HEK293 (cell line): ENCODE data around the gene SYT5.
A peak's percentile ranks its signal among the peaks of the same experiment; 100 is the strongest.

Experiments
- HOXA7 ChIP-seq: sonication (generic); formaldehyde crosslinking; IDR thresholded peaks from 2 replicates; pipeline ENCODE4 v1.8.1; 2022; ENCODE audit warnings: missing genetic modification reagents, borderline replicate concordance
- HOXC10 ChIP-seq: sonication (generic); formaldehyde crosslinking; IDR thresholded peaks from 2 replicates; pipeline ENCODE4 v1.8.1; 2023; ENCODE audit warnings: mild to moderate bottlenecking, missing genetic modification reagents
- KLF10 ChIP-seq: fragments of 450-650 bp; IDR thresholded peaks from 2 replicates; pipeline ENCODE4 v1.5.1; 2018; ENCODE audit warnings: missing biosample characterization, mild to moderate bottlenecking, missing genetic modification characterization
- KLF9 ChIP-seq: fragments of 450-650 bp; formaldehyde crosslinking; IDR thresholded peaks from 2 replicates; pipeline ENCODE4 v1.5.1; 2016; ENCODE audit warnings: missing biosample characterization, missing genetic modification characterization, low read depth
- ZFP69B ChIP-seq: fragments of 450-650 bp; formaldehyde crosslinking; IDR thresholded peaks from 2 replicates; pipeline ENCODE4 v1.5.1; 2016; ENCODE audit warnings: missing biosample characterization, missing genetic modification characterization
- ZNF112 ChIP-seq: fragments of 450-650 bp; formaldehyde crosslinking; IDR thresholded peaks from 2 replicates; pipeline ENCODE4 v1.5.0; 2017; ENCODE audit warnings: missing biosample characterization, missing genetic modification characterization
- ZNF292 ChIP-seq: fragments of 450-650 bp; formaldehyde crosslinking; IDR thresholded peaks from 2 replicates; pipeline ENCODE4 v1.5.1; 2016; ENCODE audit warnings: low read depth, missing biosample characterization, missing genetic modification characterization, borderline replicate concordance
- ZNF585B ChIP-seq: fragments of 450-650 bp; formaldehyde crosslinking; IDR thresholded peaks from 2 replicates; pipeline ENCODE4 v1.5.1; 2016; ENCODE audit warnings: missing biosample characterization, missing genetic modification characterization
- ZNF707 ChIP-seq: fragments of 450-650 bp; formaldehyde crosslinking; IDR thresholded peaks from 2 replicates; pipeline ENCODE4 v1.5.1; 2016; ENCODE audit warnings: missing biosample characterization, missing genetic modification characterization
- ZNF785 ChIP-seq: fragments of 450-650 bp; formaldehyde crosslinking; IDR thresholded peaks from 2 replicates; pipeline ENCODE4 v1.5.1; 2016; ENCODE audit warnings: missing biosample characterization, missing genetic modification characterization
- ZNF830 ChIP-seq: fragments of 450-650 bp; IDR thresholded peaks from 2 replicates; pipeline ENCODE4 v1.5.0; 2018; ENCODE audit warnings: missing biosample characterization, missing genetic modification characterization, low read depth, mild to moderate bottlenecking, moderate library complexity
- TF ChIP-seq, protein P1 (sequence below): fragments of 450-650 bp; formaldehyde crosslinking; IDR thresholded peaks from 2 replicates; pipeline ENCODE4 v1.5.1; 2016; ENCODE audit warnings: missing biosample characterization, missing genetic modification characterization
- TF ChIP-seq, protein P2 (sequence below): IDR thresholded peaks from 2 replicates; pipeline ENCODE4 v1.6.1; 2011; ENCODE audit warnings: mild to moderate bottlenecking, low read depth, low read length, borderline replicate concordance
- TF ChIP-seq, protein P3 (sequence below): fragments of 450-650 bp; formaldehyde crosslinking; IDR thresholded peaks from 2 replicates; pipeline ENCODE4 v1.5.1; 2016; ENCODE audit warnings: missing biosample characterization, missing genetic modification characterization
- TF ChIP-seq, protein P4 (sequence below): fragments of 450-650 bp; formaldehyde crosslinking; IDR thresholded peaks from 2 replicates; pipeline ENCODE4 v1.5.0; 2017; ENCODE audit warnings: missing biosample characterization, missing genetic modification characterization, borderline replicate concordance
- TF ChIP-seq, protein P5 (sequence below): fragments of 450-650 bp; formaldehyde crosslinking; IDR thresholded peaks from 2 replicates; pipeline ENCODE4 v1.5.1; 2016; ENCODE audit warnings: missing biosample characterization, missing genetic modification characterization, borderline replicate concordance
- TF ChIP-seq, protein P6 (sequence below): fragments of 450-650 bp; formaldehyde crosslinking; IDR thresholded peaks from 2 replicates; pipeline ENCODE4 v1.5.1; 2017; ENCODE audit warnings: missing biosample characterization, missing genetic modification characterization
- TF ChIP-seq, protein P7 (sequence below): fragments of 450-650 bp; formaldehyde crosslinking; optimal IDR thresholded peaks from 2 replicates; pipeline ENCODE3; 2016; ENCODE audit warnings: missing biosample characterization, mild to moderate bottlenecking, missing genetic modification characterization
- TF ChIP-seq, protein P8 (sequence below): fragments of 450-650 bp; formaldehyde crosslinking; IDR thresholded peaks from 2 replicates; pipeline ENCODE4 v1.5.1; 2016; ENCODE audit warnings: missing biosample characterization, missing genetic modification characterization

SYT5 gene

DNA sequence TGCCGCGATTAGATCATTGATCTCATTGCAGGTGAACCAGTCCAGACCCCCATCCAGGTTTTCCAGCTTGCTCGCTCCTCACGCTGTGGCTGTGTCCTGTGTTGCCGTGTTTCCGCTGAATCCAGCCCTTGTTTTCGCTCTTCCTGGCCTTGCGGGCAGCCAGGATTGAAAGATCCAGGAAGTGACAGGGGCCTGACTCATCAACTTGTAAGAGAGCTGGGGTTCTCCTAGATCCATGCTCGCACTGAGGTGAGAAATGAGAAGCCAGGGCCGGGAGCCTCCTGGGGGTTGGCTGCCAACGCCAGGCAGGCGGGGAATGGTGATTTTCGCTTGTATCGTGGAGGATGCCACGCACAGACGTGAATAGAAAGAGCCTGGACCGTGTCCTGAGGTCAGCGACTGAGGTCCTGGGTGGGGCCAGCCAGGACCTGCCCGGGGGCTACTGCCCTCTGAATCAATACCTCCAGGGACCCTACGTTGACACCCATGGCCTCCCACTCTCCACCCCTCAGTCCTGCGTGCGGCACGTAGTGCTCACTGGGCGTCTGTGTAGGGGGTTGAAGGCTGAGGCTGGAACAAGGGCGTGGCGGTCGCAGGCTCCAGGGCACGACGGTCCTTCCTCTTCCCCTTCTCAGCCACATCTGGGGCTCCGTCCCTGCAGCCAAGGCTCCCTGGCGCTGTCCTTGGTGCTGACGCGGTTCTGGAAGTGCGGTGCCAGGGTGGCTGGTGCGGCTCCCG is 36.5 kb upstream of the SYT5 start (continued):
- TF ChIP-seq, protein P1, sequence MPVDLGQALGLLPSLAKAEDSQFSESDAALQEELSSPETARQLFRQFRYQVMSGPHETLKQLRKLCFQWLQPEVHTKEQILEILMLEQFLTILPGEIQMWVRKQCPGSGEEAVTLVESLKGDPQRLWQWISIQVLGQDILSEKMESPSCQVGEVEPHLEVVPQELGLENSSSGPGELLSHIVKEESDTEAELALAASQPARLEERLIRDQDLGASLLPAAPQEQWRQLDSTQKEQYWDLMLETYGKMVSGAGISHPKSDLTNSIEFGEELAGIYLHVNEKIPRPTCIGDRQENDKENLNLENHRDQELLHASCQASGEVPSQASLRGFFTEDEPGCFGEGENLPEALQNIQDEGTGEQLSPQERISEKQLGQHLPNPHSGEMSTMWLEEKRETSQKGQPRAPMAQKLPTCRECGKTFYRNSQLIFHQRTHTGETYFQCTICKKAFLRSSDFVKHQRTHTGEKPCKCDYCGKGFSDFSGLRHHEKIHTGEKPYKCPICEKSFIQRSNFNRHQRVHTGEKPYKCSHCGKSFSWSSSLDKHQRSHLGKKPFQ, result no peak
- TF ChIP-seq, protein P2, sequence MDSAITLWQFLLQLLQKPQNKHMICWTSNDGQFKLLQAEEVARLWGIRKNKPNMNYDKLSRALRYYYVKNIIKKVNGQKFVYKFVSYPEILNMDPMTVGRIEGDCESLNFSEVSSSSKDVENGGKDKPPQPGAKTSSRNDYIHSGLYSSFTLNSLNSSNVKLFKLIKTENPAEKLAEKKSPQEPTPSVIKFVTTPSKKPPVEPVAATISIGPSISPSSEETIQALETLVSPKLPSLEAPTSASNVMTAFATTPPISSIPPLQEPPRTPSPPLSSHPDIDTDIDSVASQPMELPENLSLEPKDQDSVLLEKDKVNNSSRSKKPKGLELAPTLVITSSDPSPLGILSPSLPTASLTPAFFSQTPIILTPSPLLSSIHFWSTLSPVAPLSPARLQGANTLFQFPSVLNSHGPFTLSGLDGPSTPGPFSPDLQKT, result no peak
- TF ChIP-seq, protein P3, sequence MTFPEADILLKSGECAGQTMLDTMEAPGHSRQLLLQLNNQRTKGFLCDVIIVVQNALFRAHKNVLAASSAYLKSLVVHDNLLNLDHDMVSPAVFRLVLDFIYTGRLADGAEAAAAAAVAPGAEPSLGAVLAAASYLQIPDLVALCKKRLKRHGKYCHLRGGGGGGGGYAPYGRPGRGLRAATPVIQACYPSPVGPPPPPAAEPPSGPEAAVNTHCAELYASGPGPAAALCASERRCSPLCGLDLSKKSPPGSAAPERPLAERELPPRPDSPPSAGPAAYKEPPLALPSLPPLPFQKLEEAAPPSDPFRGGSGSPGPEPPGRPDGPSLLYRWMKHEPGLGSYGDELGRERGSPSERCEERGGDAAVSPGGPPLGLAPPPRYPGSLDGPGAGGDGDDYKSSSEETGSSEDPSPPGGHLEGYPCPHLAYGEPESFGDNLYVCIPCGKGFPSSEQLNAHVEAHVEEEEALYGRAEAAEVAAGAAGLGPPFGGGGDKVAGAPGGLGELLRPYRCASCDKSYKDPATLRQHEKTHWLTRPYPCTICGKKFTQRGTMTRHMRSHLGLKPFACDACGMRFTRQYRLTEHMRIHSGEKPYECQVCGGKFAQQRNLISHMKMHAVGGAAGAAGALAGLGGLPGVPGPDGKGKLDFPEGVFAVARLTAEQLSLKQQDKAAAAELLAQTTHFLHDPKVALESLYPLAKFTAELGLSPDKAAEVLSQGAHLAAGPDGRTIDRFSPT (tag by site-specific recombination), result peak; percentile 70
- TF ChIP-seq HOXA7 (CRISPR knock-in tag) (no peak), KLF9 (peak; percentile 77), ZNF785 (tag by site-specific recombination) (peak; percentile 79; the same call in 1 of the 2 replicates), ZNF830 (no peak), ZFP69B (tag by site-specific recombination) (peak; percentile 91), HOXC10 (CRISPR knock-in tag) (peak; percentile 98), ZNF585B (tag by site-specific recombination) (no peak), ZNF292 (tag by site-specific recombination) (no peak), KLF10 (tag by site-specific recombination) (peak; percentile 66), ZNF112 (tag by site-specific recombination) (no peak), ZNF707 (tag by site-specific recombination) (no peak)
- TF ChIP-seq, protein P4, sequence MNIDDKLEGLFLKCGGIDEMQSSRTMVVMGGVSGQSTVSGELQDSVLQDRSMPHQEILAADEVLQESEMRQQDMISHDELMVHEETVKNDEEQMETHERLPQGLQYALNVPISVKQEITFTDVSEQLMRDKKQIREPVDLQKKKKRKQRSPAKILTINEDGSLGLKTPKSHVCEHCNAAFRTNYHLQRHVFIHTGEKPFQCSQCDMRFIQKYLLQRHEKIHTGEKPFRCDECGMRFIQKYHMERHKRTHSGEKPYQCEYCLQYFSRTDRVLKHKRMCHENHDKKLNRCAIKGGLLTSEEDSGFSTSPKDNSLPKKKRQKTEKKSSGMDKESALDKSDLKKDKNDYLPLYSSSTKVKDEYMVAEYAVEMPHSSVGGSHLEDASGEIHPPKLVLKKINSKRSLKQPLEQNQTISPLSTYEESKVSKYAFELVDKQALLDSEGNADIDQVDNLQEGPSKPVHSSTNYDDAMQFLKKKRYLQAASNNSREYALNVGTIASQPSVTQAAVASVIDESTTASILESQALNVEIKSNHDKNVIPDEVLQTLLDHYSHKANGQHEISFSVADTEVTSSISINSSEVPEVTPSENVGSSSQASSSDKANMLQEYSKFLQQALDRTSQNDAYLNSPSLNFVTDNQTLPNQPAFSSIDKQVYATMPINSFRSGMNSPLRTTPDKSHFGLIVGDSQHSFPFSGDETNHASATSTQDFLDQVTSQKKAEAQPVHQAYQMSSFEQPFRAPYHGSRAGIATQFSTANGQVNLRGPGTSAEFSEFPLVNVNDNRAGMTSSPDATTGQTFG (tag by site-specific recombination), result peak; percentile 93
- TF ChIP-seq, protein P5, sequence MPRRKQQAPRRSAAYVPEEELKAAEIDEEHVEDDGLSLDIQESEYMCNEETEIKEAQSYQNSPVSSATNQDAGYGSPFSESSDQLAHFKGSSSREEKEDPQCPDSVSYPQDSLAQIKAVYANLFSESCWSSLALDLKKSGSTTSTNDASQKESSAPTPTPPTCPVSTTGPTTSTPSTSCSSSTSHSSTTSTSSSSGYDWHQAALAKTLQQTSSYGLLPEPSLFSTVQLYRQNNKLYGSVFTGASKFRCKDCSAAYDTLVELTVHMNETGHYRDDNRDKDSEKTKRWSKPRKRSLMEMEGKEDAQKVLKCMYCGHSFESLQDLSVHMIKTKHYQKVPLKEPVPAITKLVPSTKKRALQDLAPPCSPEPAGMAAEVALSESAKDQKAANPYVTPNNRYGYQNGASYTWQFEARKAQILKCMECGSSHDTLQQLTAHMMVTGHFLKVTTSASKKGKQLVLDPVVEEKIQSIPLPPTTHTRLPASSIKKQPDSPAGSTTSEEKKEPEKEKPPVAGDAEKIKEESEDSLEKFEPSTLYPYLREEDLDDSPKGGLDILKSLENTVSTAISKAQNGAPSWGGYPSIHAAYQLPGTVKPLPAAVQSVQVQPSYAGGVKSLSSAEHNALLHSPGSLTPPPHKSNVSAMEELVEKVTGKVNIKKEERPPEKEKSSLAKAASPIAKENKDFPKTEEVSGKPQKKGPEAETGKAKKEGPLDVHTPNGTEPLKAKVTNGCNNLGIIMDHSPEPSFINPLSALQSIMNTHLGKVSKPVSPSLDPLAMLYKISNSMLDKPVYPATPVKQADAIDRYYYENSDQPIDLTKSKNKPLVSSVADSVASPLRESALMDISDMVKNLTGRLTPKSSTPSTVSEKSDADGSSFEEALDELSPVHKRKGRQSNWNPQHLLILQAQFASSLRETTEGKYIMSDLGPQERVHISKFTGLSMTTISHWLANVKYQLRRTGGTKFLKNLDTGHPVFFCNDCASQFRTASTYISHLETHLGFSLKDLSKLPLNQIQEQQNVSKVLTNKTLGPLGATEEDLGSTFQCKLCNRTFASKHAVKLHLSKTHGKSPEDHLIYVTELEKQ (tag by site-specific recombination), result peak; percentile 66
- TF ChIP-seq, protein P6, sequence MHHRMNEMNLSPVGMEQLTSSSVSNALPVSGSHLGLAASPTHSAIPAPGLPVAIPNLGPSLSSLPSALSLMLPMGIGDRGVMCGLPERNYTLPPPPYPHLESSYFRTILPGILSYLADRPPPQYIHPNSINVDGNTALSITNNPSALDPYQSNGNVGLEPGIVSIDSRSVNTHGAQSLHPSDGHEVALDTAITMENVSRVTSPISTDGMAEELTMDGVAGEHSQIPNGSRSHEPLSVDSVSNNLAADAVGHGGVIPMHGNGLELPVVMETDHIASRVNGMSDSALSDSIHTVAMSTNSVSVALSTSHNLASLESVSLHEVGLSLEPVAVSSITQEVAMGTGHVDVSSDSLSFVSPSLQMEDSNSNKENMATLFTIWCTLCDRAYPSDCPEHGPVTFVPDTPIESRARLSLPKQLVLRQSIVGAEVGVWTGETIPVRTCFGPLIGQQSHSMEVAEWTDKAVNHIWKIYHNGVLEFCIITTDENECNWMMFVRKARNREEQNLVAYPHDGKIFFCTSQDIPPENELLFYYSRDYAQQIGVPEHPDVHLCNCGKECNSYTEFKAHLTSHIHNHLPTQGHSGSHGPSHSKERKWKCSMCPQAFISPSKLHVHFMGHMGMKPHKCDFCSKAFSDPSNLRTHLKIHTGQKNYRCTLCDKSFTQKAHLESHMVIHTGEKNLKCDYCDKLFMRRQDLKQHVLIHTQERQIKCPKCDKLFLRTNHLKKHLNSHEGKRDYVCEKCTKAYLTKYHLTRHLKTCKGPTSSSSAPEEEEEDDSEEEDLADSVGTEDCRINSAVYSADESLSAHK (tag by site-specific recombination), result peak; percentile 68
- TF ChIP-seq, protein P7, sequence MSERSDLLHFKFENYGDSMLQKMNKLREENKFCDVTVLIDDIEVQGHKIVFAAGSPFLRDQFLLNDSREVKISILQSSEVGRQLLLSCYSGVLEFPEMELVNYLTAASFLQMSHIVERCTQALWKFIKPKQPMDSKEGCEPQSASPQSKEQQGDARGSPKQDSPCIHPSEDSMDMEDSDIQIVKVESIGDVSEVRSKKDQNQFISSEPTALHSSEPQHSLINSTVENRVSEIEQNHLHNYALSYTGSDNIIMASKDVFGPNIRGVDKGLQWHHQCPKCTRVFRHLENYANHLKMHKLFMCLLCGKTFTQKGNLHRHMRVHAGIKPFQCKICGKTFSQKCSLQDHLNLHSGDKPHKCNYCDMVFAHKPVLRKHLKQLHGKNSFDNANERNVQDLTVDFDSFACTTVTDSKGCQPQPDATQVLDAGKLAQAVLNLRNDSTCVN (tag by site-specific recombination), result peak; percentile 29
- TF ChIP-seq, protein P8, sequence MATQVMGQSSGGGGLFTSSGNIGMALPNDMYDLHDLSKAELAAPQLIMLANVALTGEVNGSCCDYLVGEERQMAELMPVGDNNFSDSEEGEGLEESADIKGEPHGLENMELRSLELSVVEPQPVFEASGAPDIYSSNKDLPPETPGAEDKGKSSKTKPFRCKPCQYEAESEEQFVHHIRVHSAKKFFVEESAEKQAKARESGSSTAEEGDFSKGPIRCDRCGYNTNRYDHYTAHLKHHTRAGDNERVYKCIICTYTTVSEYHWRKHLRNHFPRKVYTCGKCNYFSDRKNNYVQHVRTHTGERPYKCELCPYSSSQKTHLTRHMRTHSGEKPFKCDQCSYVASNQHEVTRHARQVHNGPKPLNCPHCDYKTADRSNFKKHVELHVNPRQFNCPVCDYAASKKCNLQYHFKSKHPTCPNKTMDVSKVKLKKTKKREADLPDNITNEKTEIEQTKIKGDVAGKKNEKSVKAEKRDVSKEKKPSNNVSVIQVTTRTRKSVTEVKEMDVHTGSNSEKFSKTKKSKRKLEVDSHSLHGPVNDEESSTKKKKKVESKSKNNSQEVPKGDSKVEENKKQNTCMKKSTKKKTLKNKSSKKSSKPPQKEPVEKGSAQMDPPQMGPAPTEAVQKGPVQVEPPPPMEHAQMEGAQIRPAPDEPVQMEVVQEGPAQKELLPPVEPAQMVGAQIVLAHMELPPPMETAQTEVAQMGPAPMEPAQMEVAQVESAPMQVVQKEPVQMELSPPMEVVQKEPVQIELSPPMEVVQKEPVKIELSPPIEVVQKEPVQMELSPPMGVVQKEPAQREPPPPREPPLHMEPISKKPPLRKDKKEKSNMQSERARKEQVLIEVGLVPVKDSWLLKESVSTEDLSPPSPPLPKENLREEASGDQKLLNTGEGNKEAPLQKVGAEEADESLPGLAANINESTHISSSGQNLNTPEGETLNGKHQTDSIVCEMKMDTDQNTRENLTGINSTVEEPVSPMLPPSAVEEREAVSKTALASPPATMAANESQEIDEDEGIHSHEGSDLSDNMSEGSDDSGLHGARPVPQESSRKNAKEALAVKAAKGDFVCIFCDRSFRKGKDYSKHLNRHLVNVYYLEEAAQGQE, result peak; percentile 99
